Fibroblast of pulmonary artery (primary cell): ENCODE data around the gene CLEC11A.
A peak's percentile ranks its signal among the peaks of the same experiment; 100 is the strongest.

Experiments used
- DNase-seq: peaks from one replicate; pipeline ENCODE4 v3.0.0-alpha.2; 2010; ENCODE audit warnings: low read depth
- H3K4me3 ChIP-seq: replicated peaks from 2 replicates; pipeline ENCODE4 v1.5.1; 2011; ENCODE audit warnings: low read depth, mild to moderate bottlenecking, control low read depth, low read length, moderate library complexity
- CTCF ChIP-seq: IDR thresholded peaks from 2 replicates; pipeline ENCODE4 v1.5.1; 2011; ENCODE audit warnings: mild to moderate bottlenecking, control low read depth, low read length, inconsistent platforms; ENCODE audit errors: missing control alignments

Gene CLEC11A

GRCh38 chr19:50723069-50723468, at the start of gene CLEC11A:
CLEC11A (plus strand) TSS chr19:50723364; CDS start chr19:50723526, 162 bp downstream.
- H3K4me3 ChIP-seq = peak within 1 kb of the TSS; percentile 55
- DNase-seq = peak; percentile 81

DNA sequence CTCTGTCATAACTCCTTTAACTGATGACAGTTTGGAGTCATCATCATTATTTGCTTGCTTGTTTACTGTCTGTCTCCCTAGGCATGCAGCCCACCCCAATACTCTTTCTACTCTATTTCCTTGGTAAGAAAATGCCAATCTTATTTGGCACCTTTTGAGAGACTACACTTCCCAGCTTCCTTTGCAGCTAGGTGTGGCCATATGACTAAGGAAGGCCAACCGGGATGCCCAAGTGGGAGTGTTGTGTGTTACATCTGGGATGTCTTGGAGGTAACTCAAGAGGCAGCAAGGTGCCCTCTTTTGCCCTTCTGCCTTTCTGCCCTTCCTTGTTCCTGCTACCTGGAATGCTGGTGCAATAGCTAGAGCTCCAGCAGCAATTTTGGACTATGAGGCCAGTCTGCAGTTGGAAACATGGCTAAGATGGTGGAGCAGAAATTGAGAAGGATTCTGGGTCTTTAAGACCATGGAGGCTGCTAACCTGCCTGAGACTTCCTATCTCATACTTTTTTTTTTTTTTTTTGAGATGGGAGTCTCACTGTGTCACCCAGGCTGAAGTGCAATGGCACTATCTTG, 46.5 kb upstream of the CLEC11A start:
- no peak overlapping the region for H3K4me3 ChIP-seq
- TF ChIP-seq CTCF = no peak
- DNase-seq = no peak

More at GRCh38 chr19:50723069-50723468, at the start of gene CLEC11A:
- TF ChIP-seq CTCF = no peak

GRCh38 chr19:50677636-50678035, 45.5 kb upstream of the CLEC11A start:
- H3K4me3 ChIP-seq = no peak overlapping the region
- no peak for DNase-seq
- no peak for TF ChIP-seq CTCF

GRCh38 chr19:50678323-50678722, 44.8 kb upstream of the CLEC11A start:
- no peak for DNase-seq
- H3K4me3 ChIP-seq = no peak overlapping the region
- TF ChIP-seq CTCF = no peak

- TF ChIP-seq CTCF = no peak
- H3K4me3 ChIP-seq = no peak overlapping the region
- DNase-seq = peak; percentile 78
Measured at GRCh38 chr19:50679177-50680125, 43.7 kb upstream of the CLEC11A start.

DNA sequence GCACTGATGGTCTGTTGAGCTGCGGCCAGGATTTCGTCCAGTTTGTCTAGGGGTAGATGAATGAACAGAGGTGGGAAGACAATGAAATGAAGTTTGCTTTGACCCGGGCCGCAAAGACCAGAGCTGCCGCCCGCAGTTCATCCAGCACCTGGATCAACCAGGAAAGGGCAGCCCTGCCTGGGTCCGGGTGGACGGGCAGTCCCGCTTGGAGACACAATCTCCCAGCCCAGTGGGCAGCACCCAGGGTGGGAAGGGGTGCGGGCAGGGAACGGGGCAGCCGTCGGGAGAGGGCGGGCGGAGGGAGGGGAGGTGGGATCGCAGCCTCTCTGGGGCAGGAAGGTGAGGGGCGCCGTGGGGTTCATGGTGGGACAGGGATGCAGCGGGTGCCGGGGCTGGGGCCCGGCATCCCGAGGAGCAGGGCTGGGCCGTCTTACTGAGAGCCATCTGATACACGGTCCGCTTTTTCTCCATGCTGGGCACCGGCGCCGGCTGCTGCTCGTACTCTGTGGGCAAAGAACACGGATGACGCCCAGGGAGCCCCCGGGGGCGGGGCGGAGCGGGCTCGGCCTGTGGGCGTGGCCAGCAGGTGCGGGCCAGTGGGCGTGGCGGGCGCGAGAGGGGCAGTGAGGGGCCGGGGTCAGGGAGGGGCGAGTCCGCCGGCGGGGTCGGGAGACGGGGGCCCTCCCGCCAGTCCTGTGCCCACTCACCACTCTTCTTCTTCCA, 36.7 kb upstream of the CLEC11A start:
- no peak for DNase-seq

More for the DNA sequence above, 36.7 kb upstream of the CLEC11A start:
- H3K4me3 ChIP-seq = no peak overlapping the region
- no peak for TF ChIP-seq CTCF
